Thyroid gland (tissue), 4 donors: Measurements from ENCODE around the gene FGF2. TPM values are rescaled to one million over a fixed set of nuclear protein-coding genes. Genes with fewer than 3 reads are reported as not detected.
"Not testable (repeated sequence)": the region's sequence is repeated elsewhere in the genome, so short reads cannot be mapped to it uniquely, and the experiment has no call there.

Experiments used
- DNase-seq, 2 donors: peaks; one replicate each; pipeline ENCODE4 v3.0.0-alpha.2; 2019
- H3K27ac ChIP-seq, 3 donors: fragments of 200-600 bp; sonication (generic); 1 replicate in 2 of 3; 2 replicates in 1 of 3; pipeline ENCODE4 v1.5.1; 2016 to 2019; ENCODE audit warnings: mild to moderate bottlenecking in 1 of 3, moderate library complexity in 1 of 3
- H3K27me3 ChIP-seq: fragments of 200-600 bp; sonication (generic); one replicate; pipeline ENCODE4 v1.5.1; 2019
- H3K36me3 ChIP-seq, 2 donors: fragments of 200-600 bp; sonication (generic); one replicate each; pipeline ENCODE4 v1.5.1; 2016 to 2019
- H3K4me1 ChIP-seq, 2 donors: fragments of 200-600 bp; sonication (generic); one replicate each; pipeline ENCODE4 v1.5.1; 2017 to 2019
- H3K4me3 ChIP-seq, 3 donors: fragments of 200-600 bp; sonication (generic); replicated peaks in 1 of 3; 1 replicate in 2 of 3; 2 replicates in 1 of 3; pipeline ENCODE4 v1.5.1; 2016; ENCODE audit warnings: mild to moderate bottlenecking in 1 of 3
- H3K9me3 ChIP-seq: fragments of 200-600 bp; sonication (generic); one replicate; pipeline ENCODE4 v1.5.1; 2017
- CTCF ChIP-seq, 6 experiments: fragments of 200-600 bp in 3 of 6; fragments of 450-650 bp in 3 of 6; sonication (generic) in 3 of 6; IDR thresholded peaks; one replicate each; pipeline ENCODE4 v1.5.1; 2016 to 2019; ENCODE audit warnings: antibody characterized with exemption in 6 of 6, mild to moderate bottlenecking in 2 of 6, inconsistent platforms in 1 of 6, moderate library complexity in 1 of 6
- POLR2A ChIP-seq, 2 donors: fragments of 450-650 bp; IDR thresholded peaks; one replicate each; pipeline ENCODE4 v1.6.1; 2017; ENCODE audit warnings: antibody characterized with exemption in 2 of 2, mild to moderate bottlenecking in 2 of 2, moderate library complexity in 1 of 2
- WGBS, 2 donors: methylation state at CpG; one replicate each; pipeline ENCODE4 v1.1.5; 2017; 5-methylcytosine and 5-hydroxymethylcytosine counted together
- intact Hi-C: fragments of 100-400 bp; cut with DNase I; formaldehyde crosslinking; loops from one replicate; pipeline ENCODE4 v1.15.1; 2023
- total RNA-seq, 4 donors: library from RNA; depleted of rRNA; stranded (reverse); fragments of >200 nt; gene quantifications; one replicate each; pipeline ENCODE4 v1.2.3, GENCODE V29; 2016

The FGF2 gene
- total RNA-seq, 4 donors from 2014 or later, result 3.0 to 8.9 (median 3.5) TPM

GRCh38 chr4:122857160-122857559 lies 30.5 kb downstream of the FGF2 start:
- TF ChIP-seq CTCF (IDR thresholded peaks at IDR 0.05), result no peak
- no peaks in the 10 kb centered on the region for H3K27me3 ChIP-seq
- H3K9me3 ChIP-seq, result no peaks in the 10 kb centered on the region
- 87 to 91% methylated on average over 2 of the region's 2 CpGs for WGBS, 2 donors
- intact Hi-C loops, result no loop called here
- H3K4me3 ChIP-seq, result no peak overlapping the region
- H3K4me1 ChIP-seq, result no peaks in the 10 kb centered on the region
- no peak for DNase-seq
- H3K27ac ChIP-seq, result no peak overlapping the region
- no peaks in the 10 kb centered on the region for H3K36me3 ChIP-seq

- H3K4me1 ChIP-seq, result no peaks in the 10 kb centered on the region
- no peaks in the 10 kb centered on the region for H3K36me3 ChIP-seq
- H3K9me3 ChIP-seq, result no peaks in the 10 kb centered on the region
- WGBS, 2 donors, result 71 to 91% methylated on average over 2 of the region's 2 CpGs
- H3K27me3 ChIP-seq, result no peaks in the 10 kb centered on the region
- intact Hi-C loops, result no loop called here
- H3K27ac ChIP-seq, result no peak overlapping the region
- no peak for TF ChIP-seq CTCF (IDR thresholded peaks at IDR 0.05)
- TF ChIP-seq POLR2A (IDR thresholded peaks at IDR 0.05), result no peak
- DNase-seq, result no peak
- H3K4me3 ChIP-seq, result no peak overlapping the region
Measured at GRCh38 chr4:122858705-122859104, 32.1 kb downstream of the FGF2 start.

GRCh38 chr4:122861172-122861943 lies 34.7 kb downstream of the FGF2 start:
- H3K4me1 ChIP-seq, result no peaks in the 10 kb centered on the region

DNA sequence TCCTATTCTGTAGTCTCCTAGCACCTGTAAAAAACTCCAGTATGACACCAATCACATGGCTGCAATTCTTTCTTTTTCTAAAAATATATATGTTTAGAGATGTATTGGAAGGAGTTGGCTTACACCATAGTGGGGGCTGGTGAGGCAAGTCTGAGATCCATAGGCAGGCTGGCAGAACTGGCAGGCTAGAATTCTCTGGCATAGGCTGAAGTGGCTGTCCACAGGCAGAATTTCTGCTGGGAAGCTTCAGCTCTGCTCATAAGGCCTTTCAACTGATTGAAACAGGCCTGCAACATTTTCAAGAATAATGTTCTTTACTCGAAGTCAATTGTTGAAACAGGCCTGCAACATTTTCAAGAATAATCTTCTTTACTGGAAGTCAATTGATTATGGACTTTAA lies 37.0 kb downstream of the FGF2 start:
- TF ChIP-seq CTCF (IDR thresholded peaks at IDR 0.05) (no peak), POLR2A (IDR thresholded peaks at IDR 0.05) (no peak)
- H3K36me3 ChIP-seq, result no peaks in the 10 kb centered on the region
- no peaks in the 10 kb centered on the region for H3K9me3 ChIP-seq
- H3K27ac ChIP-seq, result no peak overlapping the region
- no peak overlapping the region for H3K4me3 ChIP-seq
- 75 to 84% methylated on average over 1 of the region's 1 CpG for WGBS, 2 donors
- H3K4me1 ChIP-seq, result no peaks in the 10 kb centered on the region
- intact Hi-C loops, result no loop called here
- H3K27me3 ChIP-seq, result no peaks in the 10 kb centered on the region
- DNase-seq, result no peak

More at GRCh38 chr4:122861172-122861943, 34.7 kb downstream of the FGF2 start:
- TF ChIP-seq CTCF (IDR thresholded peaks at IDR 0.05) (no peak), POLR2A (IDR thresholded peaks at IDR 0.05) (no peak)
- H3K4me3 ChIP-seq, result no peak overlapping the region
- H3K27ac ChIP-seq, result no peak overlapping the region
- intact Hi-C loops, result no loop called here
- H3K27me3 ChIP-seq, result no peaks in the 10 kb centered on the region
- 79 to 81% methylated on average over 2 of the region's 2 CpGs for WGBS, 2 donors
- no peak for DNase-seq
- H3K36me3 ChIP-seq, result no peaks in the 10 kb centered on the region
- H3K9me3 ChIP-seq, result no peaks in the 10 kb centered on the region

DNA sequence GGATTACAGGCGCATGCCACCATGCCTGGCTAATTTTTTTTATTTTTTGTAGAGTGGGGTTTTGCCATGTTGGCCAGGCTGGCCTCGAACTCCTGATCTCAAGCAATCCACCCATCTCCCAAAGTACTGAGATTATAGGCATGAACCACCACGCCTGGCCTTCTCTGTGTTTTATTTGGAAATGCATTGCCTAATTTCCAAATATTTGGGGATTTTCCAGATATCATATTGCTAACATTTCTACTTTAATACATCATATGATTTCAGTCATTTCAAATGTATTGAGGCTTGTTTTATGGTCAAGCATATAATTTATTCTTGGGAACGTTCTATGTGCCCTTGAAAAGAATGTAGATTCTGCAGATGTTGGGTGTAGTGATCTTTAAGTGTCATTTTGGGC lies 38.8 kb downstream of the FGF2 start:
- Histone ChIP-seq H3K27ac (no peak overlapping the region), H3K27me3 (no peaks in the 10 kb centered on the region), H3K4me1 (no peaks in the 10 kb centered on the region), H3K36me3 (no peaks in the 10 kb centered on the region), H3K4me3 (no peak overlapping the region), H3K9me3 (no peaks in the 10 kb centered on the region)
- TF ChIP-seq CTCF (IDR thresholded peaks at IDR 0.05), result no peak
- TF ChIP-seq POLR2A (IDR thresholded peaks at IDR 0.05), result no peak
- intact Hi-C loops, result no loop called here
- WGBS, 2 donors, result 87 to 93% methylated on average over 4 of the region's 4 CpGs
- DNase-seq, result no peak

DNA sequence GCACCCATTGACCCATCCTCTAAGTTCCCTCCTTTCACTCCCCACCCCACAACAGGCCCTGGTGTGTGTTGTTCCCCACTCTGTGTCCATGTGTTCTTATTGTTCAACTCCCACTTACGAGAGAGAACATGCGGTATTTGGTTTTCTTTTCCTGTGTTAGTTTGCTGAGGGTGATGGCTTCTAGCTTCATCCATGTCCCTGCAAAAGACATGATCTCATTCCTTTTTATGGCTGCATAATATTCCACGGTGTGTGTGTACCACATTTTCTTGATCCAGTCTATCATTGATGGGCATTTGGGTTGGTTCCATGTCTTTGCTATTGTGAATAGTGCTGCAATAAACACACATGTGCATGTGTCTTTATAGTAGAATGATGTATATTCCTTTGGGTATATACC lies 41.6 kb downstream of the FGF2 start:
- WGBS, 2 donors, result 96 to 97% methylated on average over 3 of the region's 3 CpGs
- intact Hi-C loops, H3K4me1 ChIP-seq: not testable (repeated sequence)

More for the DNA sequence above, 41.6 kb downstream of the FGF2 start:
- not testable (repeated sequence) for H3K27ac ChIP-seq, H3K4me3 ChIP-seq, DNase-seq, H3K27me3 ChIP-seq, H3K36me3 ChIP-seq, H3K9me3 ChIP-seq
